ENCODE data around the gene LRCH1. TPM values are rescaled to one million over a fixed set of nuclear protein-coding genes. Genes with fewer than 3 reads are reported as not detected.

LRCH1 gene
- total and polyA plus RNA-seq, 2 of the 13 experiments (the other 11 are each of a cell fraction or from before 2014, with no cell fraction given): 4.1 to 12.6 TPM

GRCh38 chr13:46535002-46535401 is 18.0 kb upstream of the LRCH1 start (continued):
- TF ChIP-seq, protein P1, sequence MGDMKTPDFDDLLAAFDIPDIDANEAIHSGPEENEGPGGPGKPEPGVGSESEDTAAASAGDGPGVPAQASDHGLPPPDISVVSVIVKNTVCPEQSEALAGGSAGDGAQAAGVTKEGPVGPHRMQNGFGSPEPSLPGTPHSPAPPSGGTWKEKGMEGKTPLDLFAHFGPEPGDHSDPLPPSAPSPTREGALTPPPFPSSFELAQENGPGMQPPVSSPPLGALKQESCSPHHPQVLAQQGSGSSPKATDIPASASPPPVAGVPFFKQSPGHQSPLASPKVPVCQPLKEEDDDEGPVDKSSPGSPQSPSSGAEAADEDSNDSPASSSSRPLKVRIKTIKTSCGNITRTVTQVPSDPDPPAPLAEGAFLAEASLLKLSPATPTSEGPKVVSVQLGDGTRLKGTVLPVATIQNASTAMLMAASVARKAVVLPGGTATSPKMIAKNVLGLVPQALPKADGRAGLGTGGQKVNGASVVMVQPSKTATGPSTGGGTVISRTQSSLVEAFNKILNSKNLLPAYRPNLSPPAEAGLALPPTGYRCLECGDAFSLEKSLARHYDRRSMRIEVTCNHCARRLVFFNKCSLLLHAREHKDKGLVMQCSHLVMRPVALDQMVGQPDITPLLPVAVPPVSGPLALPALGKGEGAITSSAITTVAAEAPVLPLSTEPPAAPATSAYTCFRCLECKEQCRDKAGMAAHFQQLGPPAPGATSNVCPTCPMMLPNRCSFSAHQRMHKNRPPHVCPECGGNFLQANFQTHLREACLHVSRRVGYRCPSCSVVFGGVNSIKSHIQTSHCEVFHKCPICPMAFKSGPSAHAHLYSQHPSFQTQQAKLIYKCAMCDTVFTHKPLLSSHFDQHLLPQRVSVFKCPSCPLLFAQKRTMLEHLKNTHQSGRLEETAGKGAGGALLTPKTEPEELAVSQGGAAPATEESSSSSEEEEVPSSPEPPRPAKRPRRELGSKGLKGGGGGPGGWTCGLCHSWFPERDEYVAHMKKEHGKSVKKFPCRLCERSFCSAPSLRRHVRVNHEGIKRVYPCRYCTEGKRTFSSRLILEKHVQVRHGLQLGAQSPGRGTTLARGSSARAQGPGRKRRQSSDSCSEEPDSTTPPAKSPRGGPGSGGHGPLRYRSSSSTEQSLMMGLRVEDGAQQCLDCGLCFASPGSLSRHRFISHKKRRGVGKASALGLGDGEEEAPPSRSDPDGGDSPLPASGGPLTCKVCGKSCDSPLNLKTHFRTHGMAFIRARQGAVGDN (CRISPR knock-in tag; IDR thresholded peaks at IDR 0.05): no peak
- no peak for TF ChIP-seq GPN1 (CRISPR knock-in tag; IDR thresholded peaks at IDR 0.05; ENCODE audit: borderline replicate concordance)
- TF ChIP-seq ZNF607 (CRISPR knock-in tag; IDR thresholded peaks at IDR 0.05; ENCODE audit: borderline replicate concordance): no peak
- no peak for TF ChIP-seq ZNF546 (CRISPR knock-in tag; conservative IDR thresholded peaks at IDR 0.05)
- TF ChIP-seq, protein P2, sequence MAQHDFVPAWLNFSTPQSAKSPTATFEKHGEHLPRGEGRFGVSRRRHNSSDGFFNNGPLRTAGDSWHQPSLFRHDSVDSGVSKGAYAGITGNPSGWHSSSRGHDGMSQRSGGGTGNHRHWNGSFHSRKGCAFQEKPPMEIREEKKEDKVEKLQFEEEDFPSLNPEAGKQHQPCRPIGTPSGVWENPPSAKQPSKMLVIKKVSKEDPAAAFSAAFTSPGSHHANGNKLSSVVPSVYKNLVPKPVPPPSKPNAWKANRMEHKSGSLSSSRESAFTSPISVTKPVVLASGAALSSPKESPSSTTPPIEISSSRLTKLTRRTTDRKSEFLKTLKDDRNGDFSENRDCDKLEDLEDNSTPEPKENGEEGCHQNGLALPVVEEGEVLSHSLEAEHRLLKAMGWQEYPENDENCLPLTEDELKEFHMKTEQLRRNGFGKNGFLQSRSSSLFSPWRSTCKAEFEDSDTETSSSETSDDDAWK (CRISPR knock-in tag; IDR thresholded peaks at IDR 0.05): no peak

GRCh38 chr13:46535825-46536224 is 17.1 kb upstream of the LRCH1 start:
- H2AFZ ChIP-seq (ENCODE audit: low read length): no peak overlapping the region
- POLR2A ChIA-PET: no interaction called here
- no peak overlapping the region for H3K4me3 ChIP-seq (replicated peaks in 1 of 3; ENCODE audit: insufficient read depth in 1 of 3, low read depth in 2 of 3, low read length in 3 of 3)
- no peaks in the 10 kb centered on the region for H4K20me1 ChIP-seq (ENCODE audit: insufficient read depth, low read length)
- intact Hi-C loops (cut with micrococcal nuclease; ENCODE audit: unreplicated experiment) (no loop called here), in situ Hi-C loops (cut with HindIII; ENCODE audit: extremely low pct_ligation_motif_present, low pct_unique_long_range_greater_than_20kb) (no loop called here)
- no peak for DNase-seq (ENCODE audit: low spot score)
- BruUV-seq (replicated peaks): no TSS peak
- no peak for ATAC-seq
- H3K9ac ChIP-seq (ENCODE audit: insufficient read depth, low read depth, low read length): no peak overlapping the region
- WGBS (ENCODE audit: low lambda C conversion rate): 90% methylated on average over 1 of the region's 1 CpG
- peak; percentile 63; the same call in 1 of the 2 replicates for TF ChIP-seq CEBPB (IDR thresholded peaks at IDR 0.05; ENCODE audit: borderline replicate concordance, low read depth, low read length)
- TF ChIP-seq ATF7 (IDR thresholded peaks at IDR 0.05): peak; percentile 72
- no peak for TF ChIP-seq ATF7 (CRISPR knock-in tag; IDR thresholded peaks at IDR 0.05)
- no peak for TF ChIP-seq MAZ (IDR thresholded peaks at IDR 0.05; ENCODE audit: borderline replicate concordance, low read depth, low read length)
- TF ChIP-seq MAZ (CRISPR knock-in tag; IDR thresholded peaks at IDR 0.05; ENCODE audit: low read depth): no peak
- no peak overlapping the region for H3K4me2 ChIP-seq (ENCODE audit: low read depth, low read length)
- no peaks in the 10 kb centered on the region for H3K36me3 ChIP-seq (replicated peaks in 1 of 2; ENCODE audit: control insufficient read depth in 1 of 2, insufficient read depth in 2 of 2, low read length in 2 of 2)
- CTCF ChIA-PET (ENCODE audit: low intra/inter-chr PET ratio, low total read pairs): no interaction called here
- FAIRE-seq: no peak
- no peaks in the 10 kb centered on the region for H3K27me3 ChIP-seq (ENCODE audit: control insufficient read depth in 1 of 2, insufficient read depth in 2 of 2, low read length in 2 of 2)
- no peaks in the 10 kb centered on the region for H3K4me1 ChIP-seq (ENCODE audit: insufficient read depth, low read length)
- H3K9me3 ChIP-seq (ENCODE audit: low read length): no peaks in the 10 kb centered on the region
- no peak overlapping the region for H3K27ac ChIP-seq (ENCODE audit: extremely low read length, insufficient read depth, low read length)
- H3K79me2 ChIP-seq (ENCODE audit: insufficient read depth, low read length): no peaks in the 10 kb centered on the region

All from HepG2 (cell line).